Neural cell (in vitro differentiated cells): ENCODE measurements around the gene CDNF.

Source experiments
- EP300 ChIP-seq: fragments of 450-650 bp; conservative IDR thresholded peaks from 2 replicates; pipeline ENCODE4 v1.6.1; 2014; ENCODE audit warnings: antibody characterized with exemption, mild to moderate bottlenecking, moderate library complexity; ENCODE audit not compliant: poor library complexity, severe bottlenecking
- EZH2 ChIP-seq: fragments of 200-600, 300-800 bp; shearing (Covaris generic), sonication (generic); IDR thresholded peaks from 2 replicates; pipeline ENCODE4 v1.6.1; 2014; ENCODE audit warnings: antibody characterized with exemption, low read length, borderline replicate concordance, mild to moderate bottlenecking; ENCODE audit not compliant: insufficient read depth, poor library complexity, severe bottlenecking
- POLR2AphosphoS5 ChIP-seq: IDR thresholded peaks from 2 replicates; pipeline ENCODE4 v1.6.1; 2012
- RAD21 ChIP-seq: fragments of 450-650 bp; conservative IDR thresholded peaks from 2 replicates; pipeline ENCODE4 v1.6.1; 2014; ENCODE audit warnings: antibody characterized with exemption, mild to moderate bottlenecking, moderate library complexity
- SMC3 ChIP-seq: fragments of 450-650 bp; conservative IDR thresholded peaks from 2 replicates; pipeline ENCODE4 v1.6.1; 2014; ENCODE audit warnings: antibody characterized with exemption, mild to moderate bottlenecking, moderate library complexity; ENCODE audit not compliant: poor library complexity
- TAF1 ChIP-seq: IDR thresholded peaks from 2 replicates; pipeline ENCODE4 v1.6.1; 2012; ENCODE audit warnings: low read depth
- TF ChIP-seq, protein P1 (sequence below): fragments of 450-650 bp; IDR thresholded peaks from 2 replicates; pipeline ENCODE4 v1.5.1; 2014; ENCODE audit warnings: antibody characterized with exemption, mild to moderate bottlenecking, moderate library complexity; ENCODE audit not compliant: poor library complexity, severe bottlenecking
- TF ChIP-seq, protein P2 (sequence below): IDR thresholded peaks from 2 replicates; pipeline ENCODE4 v1.6.1; 2012; ENCODE audit warnings: borderline replicate concordance

DNA sequence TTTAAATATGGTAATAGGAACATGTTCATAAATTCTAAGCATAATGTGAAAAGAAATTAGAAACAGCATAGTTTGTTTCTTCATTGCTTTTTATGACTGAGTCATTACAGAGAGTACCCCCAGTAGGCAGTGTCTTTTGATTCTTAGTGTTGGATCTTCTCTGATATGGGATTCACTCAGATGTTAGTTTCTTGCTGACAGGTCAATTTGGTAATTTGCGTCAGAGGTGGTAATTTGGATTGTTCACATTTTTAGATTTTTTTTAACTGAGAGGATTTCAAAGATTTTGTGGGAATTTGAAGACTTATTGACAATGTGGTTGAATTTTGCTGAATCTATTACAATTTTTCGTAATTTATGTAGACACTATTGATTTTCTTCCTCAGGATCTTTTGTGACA is 2.3 kb upstream of the CDNF start:
- no peak for TF ChIP-seq POLR2AphosphoS5
- TF ChIP-seq, protein P1, sequence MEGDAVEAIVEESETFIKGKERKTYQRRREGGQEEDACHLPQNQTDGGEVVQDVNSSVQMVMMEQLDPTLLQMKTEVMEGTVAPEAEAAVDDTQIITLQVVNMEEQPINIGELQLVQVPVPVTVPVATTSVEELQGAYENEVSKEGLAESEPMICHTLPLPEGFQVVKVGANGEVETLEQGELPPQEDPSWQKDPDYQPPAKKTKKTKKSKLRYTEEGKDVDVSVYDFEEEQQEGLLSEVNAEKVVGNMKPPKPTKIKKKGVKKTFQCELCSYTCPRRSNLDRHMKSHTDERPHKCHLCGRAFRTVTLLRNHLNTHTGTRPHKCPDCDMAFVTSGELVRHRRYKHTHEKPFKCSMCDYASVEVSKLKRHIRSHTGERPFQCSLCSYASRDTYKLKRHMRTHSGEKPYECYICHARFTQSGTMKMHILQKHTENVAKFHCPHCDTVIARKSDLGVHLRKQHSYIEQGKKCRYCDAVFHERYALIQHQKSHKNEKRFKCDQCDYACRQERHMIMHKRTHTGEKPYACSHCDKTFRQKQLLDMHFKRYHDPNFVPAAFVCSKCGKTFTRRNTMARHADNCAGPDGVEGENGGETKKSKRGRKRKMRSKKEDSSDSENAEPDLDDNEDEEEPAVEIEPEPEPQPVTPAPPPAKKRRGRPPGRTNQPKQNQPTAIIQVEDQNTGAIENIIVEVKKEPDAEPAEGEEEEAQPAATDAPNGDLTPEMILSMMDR: no peak
- no peak for TF ChIP-seq EZH2
- TF ChIP-seq, protein P2, sequence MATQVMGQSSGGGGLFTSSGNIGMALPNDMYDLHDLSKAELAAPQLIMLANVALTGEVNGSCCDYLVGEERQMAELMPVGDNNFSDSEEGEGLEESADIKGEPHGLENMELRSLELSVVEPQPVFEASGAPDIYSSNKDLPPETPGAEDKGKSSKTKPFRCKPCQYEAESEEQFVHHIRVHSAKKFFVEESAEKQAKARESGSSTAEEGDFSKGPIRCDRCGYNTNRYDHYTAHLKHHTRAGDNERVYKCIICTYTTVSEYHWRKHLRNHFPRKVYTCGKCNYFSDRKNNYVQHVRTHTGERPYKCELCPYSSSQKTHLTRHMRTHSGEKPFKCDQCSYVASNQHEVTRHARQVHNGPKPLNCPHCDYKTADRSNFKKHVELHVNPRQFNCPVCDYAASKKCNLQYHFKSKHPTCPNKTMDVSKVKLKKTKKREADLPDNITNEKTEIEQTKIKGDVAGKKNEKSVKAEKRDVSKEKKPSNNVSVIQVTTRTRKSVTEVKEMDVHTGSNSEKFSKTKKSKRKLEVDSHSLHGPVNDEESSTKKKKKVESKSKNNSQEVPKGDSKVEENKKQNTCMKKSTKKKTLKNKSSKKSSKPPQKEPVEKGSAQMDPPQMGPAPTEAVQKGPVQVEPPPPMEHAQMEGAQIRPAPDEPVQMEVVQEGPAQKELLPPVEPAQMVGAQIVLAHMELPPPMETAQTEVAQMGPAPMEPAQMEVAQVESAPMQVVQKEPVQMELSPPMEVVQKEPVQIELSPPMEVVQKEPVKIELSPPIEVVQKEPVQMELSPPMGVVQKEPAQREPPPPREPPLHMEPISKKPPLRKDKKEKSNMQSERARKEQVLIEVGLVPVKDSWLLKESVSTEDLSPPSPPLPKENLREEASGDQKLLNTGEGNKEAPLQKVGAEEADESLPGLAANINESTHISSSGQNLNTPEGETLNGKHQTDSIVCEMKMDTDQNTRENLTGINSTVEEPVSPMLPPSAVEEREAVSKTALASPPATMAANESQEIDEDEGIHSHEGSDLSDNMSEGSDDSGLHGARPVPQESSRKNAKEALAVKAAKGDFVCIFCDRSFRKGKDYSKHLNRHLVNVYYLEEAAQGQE: no peak
- TF ChIP-seq EP300: no peak
- no peak for TF ChIP-seq RAD21
- TF ChIP-seq SMC3: no peak
- no peak for TF ChIP-seq TAF1
